Mesothelial cell of epicardium (in vitro differentiated cells): ENCODE data around the gene VAMP7. TPM values are rescaled to one million over a fixed set of nuclear protein-coding genes. Genes with fewer than 3 reads are reported as not detected.
"Not testable (repeated sequence)": the region's sequence is repeated elsewhere in the genome, so short reads cannot be mapped to it uniquely, and the experiment has no call there.

Experiments used
- DNase-seq, 2 experiments: peaks; one replicate each; pipeline ENCODE4 v3.0.0; 2021; ENCODE audit warnings: low spot score in 2 of 2; ENCODE audit not compliant: unreplicated experiment in 2 of 2
- H3K27ac Mint-ChIP-seq: 2 replicates; pipeline ENCODE4 v1.8.0; 2021; ENCODE audit warnings: mixed read lengths
- H3K27me3 Mint-ChIP-seq: 2 replicates; pipeline ENCODE4 v1.8.0; 2021; ENCODE audit warnings: low read depth, mixed read lengths
- H3K36me3 Mint-ChIP-seq: 2 replicates; pipeline ENCODE4 v1.8.0; 2021; ENCODE audit warnings: mixed read lengths
- H3K4me1 Mint-ChIP-seq: 2 replicates; pipeline ENCODE4 v1.8.0; 2021; ENCODE audit warnings: mixed read lengths
- H3K4me3 Mint-ChIP-seq: 2 replicates; pipeline ENCODE4 v1.8.0; 2021; ENCODE audit warnings: mild to moderate bottlenecking, moderate library complexity, mixed read lengths
- H3K9me3 Mint-ChIP-seq: 2 replicates; pipeline ENCODE4 v1.8.0; 2021; ENCODE audit warnings: mixed read lengths
- total RNA-seq: library from RNA; stranded (reverse); gene quantifications from 3 replicates; pipeline ENCODE4 v1.2.1, GENCODE V29; 2021
- TF ChIP-seq, protein P1 (sequence below): fragments of 200-600 bp; sonication (generic); IDR thresholded peaks from one replicate; pipeline ENCODE4 v1.5.0; 2021; ENCODE audit warnings: antibody characterized with exemption; ENCODE audit not compliant: unreplicated experiment

The VAMP7 gene
- total RNA-seq, 1 donor from 2014 or later, result 20.5 TPM

GRCh38 chrX:155923200-155923599, 42.1 kb downstream of the VAMP7 start:
- H3K4me3 Mint-ChIP-seq, result no peak overlapping the region
- TF ChIP-seq, protein P1, sequence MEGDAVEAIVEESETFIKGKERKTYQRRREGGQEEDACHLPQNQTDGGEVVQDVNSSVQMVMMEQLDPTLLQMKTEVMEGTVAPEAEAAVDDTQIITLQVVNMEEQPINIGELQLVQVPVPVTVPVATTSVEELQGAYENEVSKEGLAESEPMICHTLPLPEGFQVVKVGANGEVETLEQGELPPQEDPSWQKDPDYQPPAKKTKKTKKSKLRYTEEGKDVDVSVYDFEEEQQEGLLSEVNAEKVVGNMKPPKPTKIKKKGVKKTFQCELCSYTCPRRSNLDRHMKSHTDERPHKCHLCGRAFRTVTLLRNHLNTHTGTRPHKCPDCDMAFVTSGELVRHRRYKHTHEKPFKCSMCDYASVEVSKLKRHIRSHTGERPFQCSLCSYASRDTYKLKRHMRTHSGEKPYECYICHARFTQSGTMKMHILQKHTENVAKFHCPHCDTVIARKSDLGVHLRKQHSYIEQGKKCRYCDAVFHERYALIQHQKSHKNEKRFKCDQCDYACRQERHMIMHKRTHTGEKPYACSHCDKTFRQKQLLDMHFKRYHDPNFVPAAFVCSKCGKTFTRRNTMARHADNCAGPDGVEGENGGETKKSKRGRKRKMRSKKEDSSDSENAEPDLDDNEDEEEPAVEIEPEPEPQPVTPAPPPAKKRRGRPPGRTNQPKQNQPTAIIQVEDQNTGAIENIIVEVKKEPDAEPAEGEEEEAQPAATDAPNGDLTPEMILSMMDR, result no peak
- H3K27ac Mint-ChIP-seq, result no peak overlapping the region
- no peak for DNase-seq
- no peaks in the 10 kb centered on the region for H3K27me3 Mint-ChIP-seq
- H3K9me3 Mint-ChIP-seq, result peaks cover 57% of the 10 kb centered on the region
- peaks cover 55% of the 10 kb centered on the region for H3K36me3 Mint-ChIP-seq
- H3K4me1 Mint-ChIP-seq, result no peaks in the 10 kb centered on the region

GRCh38 chrX:155930852-155931618, 49.9 kb downstream of the VAMP7 start:
- H3K27me3 Mint-ChIP-seq, DNase-seq, H3K4me3 Mint-ChIP-seq, H3K4me1 Mint-ChIP-seq, H3K27ac Mint-ChIP-seq: not testable (repeated sequence)
- Mint-ChIP-seq H3K36me3 (peaks cover 69% of the 10 kb centered on the region), H3K9me3 (peaks cover 54% of the 10 kb centered on the region)

GRCh38 chrX:155938132-155938531, 57.0 kb downstream of the VAMP7 start:
- TF ChIP-seq, protein P1, result no peak
- Mint-ChIP-seq H3K4me1 (no peaks in the 10 kb centered on the region), H3K27me3 (no peaks in the 10 kb centered on the region), H3K4me3 (no peak overlapping the region), H3K36me3 (peaks cover 41% of the 10 kb centered on the region), H3K27ac (no peak overlapping the region), H3K9me3 (peaks cover 50% of the 10 kb centered on the region)
- DNase-seq, result no peak

DNA sequence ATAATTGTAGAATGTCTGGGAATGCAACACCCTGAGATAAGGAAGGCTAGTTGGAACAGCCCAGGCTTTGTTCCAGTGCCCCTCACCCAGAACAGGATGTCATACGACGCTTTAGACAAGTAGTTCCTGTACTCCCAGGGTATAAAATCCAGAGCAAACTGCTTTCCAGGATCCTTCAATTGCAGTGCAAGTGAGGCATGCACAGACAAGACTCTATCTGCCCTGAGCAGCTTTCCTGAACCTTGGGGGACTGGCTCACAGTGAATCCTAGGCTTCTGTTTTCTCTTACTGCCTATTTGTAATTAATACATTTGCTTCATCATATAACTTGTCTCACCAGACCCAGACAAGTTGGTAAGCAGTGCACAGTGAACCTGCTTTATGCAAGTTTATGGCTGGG, 68.0 kb downstream of the VAMP7 start:
- peaks cover 16% of the 10 kb centered on the region for H3K9me3 Mint-ChIP-seq
- DNase-seq, result no peak

GRCh38 chrX:155951237-155951789, 70.2 kb downstream of the VAMP7 start:
- H3K27me3 Mint-ChIP-seq, result no peaks in the 10 kb centered on the region
- TF ChIP-seq, protein P1, result no peak
- H3K4me1 Mint-ChIP-seq, result no peaks in the 10 kb centered on the region
- H3K9me3 Mint-ChIP-seq, result peaks cover 8% of the 10 kb centered on the region
- no peak overlapping the region for H3K4me3 Mint-ChIP-seq
- H3K27ac Mint-ChIP-seq, result no peak overlapping the region
- no peak for DNase-seq
- H3K36me3 Mint-ChIP-seq, result no peaks in the 10 kb centered on the region

More for the DNA sequence above, 68.0 kb downstream of the VAMP7 start:
- Mint-ChIP-seq H3K27ac (no peak overlapping the region), H3K36me3 (peaks cover 9% of the 10 kb centered on the region), H3K4me3 (no peak overlapping the region), H3K4me1 (no peaks in the 10 kb centered on the region), H3K27me3 (no peaks in the 10 kb centered on the region)
- TF ChIP-seq, protein P1, result no peak

DNA sequence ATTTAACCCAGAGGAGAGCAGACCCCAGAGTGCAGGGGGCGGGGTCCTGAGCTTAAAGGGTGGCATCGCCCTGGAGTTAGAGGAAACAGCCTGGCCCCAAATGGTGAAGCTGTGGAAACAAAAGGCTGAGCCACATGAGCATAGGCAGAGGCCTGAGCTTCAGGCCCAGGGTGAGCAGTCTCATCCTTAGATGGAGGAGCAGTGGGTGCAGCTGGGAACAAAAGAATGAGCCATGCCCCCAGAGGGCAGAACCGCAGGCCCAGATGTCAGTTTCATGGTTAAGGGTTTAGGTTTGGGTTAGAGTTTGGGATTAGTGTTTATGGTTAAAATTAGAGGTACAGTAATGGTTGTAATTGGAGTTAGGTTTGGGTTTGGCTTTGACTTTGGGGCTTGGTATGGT, 71.9 kb downstream of the VAMP7 start:
- Mint-ChIP-seq H3K27ac (no peak overlapping the region), H3K36me3 (no peaks in the 10 kb centered on the region), H3K9me3 (peaks cover 7% of the 10 kb centered on the region), H3K4me1 (peaks cover 11% of the 10 kb centered on the region), H3K4me3 (no peak overlapping the region), H3K27me3 (no peaks in the 10 kb centered on the region)
- DNase-seq, result no peak
- TF ChIP-seq, protein P1, result no peak
